C1 segment of cervical spinal cord (tissue), 14 donors: ENCODE measurements around the gene MPHOSPH8.

Source experiments
- DNase-seq, 14 donors: peaks; one replicate each; lab custom pipeline; 2025; lab: John Stamatoyannopoulos, UW

MPHOSPH8 gene, protein sequence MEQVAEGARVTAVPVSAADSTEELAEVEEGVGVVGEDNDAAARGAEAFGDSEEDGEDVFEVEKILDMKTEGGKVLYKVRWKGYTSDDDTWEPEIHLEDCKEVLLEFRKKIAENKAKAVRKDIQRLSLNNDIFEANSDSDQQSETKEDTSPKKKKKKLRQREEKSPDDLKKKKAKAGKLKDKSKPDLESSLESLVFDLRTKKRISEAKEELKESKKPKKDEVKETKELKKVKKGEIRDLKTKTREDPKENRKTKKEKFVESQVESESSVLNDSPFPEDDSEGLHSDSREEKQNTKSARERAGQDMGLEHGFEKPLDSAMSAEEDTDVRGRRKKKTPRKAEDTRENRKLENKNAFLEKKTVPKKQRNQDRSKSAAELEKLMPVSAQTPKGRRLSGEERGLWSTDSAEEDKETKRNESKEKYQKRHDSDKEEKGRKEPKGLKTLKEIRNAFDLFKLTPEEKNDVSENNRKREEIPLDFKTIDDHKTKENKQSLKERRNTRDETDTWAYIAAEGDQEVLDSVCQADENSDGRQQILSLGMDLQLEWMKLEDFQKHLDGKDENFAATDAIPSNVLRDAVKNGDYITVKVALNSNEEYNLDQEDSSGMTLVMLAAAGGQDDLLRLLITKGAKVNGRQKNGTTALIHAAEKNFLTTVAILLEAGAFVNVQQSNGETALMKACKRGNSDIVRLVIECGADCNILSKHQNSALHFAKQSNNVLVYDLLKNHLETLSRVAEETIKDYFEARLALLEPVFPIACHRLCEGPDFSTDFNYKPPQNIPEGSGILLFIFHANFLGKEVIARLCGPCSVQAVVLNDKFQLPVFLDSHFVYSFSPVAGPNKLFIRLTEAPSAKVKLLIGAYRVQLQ

DNA sequence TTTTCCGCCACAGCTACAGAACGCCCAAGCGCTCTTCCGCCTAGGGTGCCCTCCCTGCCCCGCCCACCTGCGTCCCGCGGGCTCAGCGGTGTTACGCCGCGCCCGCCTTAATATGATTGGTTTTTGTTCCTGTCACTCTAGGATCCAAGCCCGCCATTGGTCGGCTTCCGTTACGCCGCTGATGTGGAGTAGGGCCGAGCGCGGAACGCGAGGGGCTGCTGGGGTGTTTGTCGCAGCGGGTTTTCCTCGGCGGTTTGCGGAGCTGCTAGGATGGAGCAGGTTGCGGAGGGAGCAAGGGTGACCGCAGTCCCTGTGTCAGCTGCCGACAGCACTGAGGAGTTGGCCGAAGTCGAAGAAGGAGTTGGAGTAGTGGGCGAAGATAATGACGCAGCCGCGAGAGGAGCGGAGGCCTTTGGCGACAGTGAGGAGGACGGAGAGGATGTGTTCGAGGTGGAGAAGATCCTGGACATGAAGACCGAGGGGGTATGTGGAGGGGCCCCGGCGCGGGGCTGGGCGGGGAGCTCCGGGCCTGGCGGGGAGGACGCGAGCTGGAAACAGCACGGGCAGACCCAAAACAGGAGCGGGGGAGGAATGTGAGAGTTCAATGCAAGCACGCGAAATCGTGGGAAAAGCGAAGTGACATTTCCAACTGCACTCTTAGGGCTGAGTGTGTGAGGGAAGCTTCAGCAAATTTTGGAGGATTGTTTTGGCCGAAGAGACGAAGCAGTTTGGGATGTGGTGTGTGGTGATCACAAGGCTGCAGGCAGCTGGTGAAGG lies at the start of gene MPHOSPH8:
Gene MPHOSPH8 (plus strand): TSS at position 181 of the 777 bp plus-strand sequence. CDS start 90 bp downstream, at position 271.
- DNase-seq: peak; percentile 59 to 93 (median 91)

DNA sequence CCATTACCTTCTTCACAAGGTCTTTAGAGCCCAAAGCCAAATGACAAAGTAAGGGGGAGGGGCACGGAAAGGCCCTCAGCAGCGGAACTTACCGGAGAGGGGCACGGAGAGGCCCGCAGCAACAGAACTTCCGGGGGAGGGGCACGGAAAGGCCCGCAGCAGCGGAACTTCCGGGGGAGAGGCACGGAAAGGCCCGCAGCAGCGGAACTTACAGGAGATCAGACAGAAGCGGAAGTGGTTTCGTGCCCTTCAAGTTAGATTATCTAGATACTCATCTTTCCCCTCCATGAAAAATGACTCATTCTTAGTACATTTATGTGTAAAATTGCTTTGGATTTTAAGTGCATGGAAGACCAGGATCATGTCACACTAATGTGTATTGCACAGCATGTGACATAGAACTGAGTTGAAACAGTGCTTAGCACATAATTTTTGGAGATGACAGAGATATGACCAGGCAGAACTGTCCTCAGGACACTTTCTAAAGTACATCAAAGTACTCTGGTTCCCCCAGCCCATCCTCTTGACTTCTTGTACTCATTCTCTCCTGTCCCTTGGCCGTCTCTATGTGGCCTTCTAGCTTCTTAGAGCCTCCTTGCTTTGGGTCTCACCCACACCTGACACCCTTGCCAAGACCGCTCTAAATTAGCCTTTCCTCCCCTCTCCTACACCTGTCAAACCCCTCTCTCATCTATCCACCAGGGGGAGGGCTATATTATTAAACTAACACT lies 46.4 kb upstream of the MPHOSPH8 start:
- no peak for DNase-seq

- DNase-seq: peak in 1 of 14 donors; percentile 3
Observed at GRCh38 chr13:19587635-19588300, 45.7 kb upstream of the MPHOSPH8 start.

GRCh38 chr13:19589312-19589711 lies 44.1 kb upstream of the MPHOSPH8 start:
- no peak for DNase-seq

DNA sequence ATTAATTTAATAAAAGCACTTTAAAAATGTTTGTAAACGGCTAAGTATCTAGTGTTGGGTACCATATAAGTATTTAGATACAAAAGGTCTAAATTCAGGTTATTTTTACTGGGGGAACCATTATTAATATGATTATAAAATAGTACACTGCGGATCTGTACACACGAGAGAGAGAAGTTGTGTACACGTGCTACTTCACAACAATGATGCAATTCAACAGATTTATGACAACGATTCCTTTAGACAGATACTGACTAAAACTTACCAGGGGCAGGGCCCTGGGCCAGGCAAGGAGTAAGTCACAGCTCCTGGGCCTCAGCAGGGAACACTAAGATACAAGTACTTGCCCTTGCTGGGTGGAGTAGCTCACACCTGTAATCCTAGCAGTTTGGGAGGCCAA lies 43.0 kb upstream of the MPHOSPH8 start:
- DNase-seq: no peak

DNA sequence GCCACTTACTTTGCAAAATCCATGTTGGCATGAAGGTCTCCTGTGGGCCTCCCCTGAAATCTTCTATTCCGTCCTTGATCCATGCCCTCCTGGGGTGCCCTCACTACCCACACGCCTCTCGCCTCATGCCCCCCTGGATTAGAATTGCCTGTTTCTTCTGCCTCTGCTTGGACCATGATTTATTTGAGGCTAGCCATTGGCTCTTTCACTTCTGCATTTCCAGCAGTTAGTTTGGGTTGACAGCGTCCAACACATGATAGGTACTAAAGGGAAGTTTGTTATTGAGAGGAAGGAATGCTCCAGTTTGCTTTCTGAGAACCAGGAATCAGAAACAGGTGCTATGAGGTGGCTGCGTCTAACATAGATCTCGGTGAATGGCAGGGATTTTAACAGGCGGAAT lies 41.6 kb upstream of the MPHOSPH8 start:
- peak in 1 of 14 donors; percentile 1 for DNase-seq

GRCh38 chr13:19592657-19593180 lies 40.7 kb upstream of the MPHOSPH8 start:
- no peak for DNase-seq

DNA sequence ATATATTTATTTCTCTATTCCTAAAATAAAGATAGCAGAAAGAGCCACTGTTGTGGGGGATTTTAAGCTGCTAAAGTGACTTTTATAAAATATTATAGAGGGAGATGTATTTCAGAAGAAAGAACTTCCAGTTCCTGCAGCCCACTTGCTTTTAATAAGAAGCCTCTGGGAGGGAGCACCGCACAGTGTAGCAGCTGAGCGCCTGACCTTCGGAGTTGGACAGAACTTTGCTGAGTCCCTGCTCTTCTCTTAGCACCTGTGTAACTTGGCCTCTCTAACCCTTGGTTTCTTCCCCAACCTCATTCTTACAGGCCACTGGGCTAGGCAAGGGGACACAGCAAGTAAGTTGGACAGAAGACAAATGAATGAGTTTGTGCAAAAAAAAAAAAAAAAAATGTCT lies 37.4 kb upstream of the MPHOSPH8 start:
- no peak for DNase-seq

GRCh38 chr13:19596960-19597361 lies 36.5 kb upstream of the MPHOSPH8 start:
- no peak for DNase-seq

DNA sequence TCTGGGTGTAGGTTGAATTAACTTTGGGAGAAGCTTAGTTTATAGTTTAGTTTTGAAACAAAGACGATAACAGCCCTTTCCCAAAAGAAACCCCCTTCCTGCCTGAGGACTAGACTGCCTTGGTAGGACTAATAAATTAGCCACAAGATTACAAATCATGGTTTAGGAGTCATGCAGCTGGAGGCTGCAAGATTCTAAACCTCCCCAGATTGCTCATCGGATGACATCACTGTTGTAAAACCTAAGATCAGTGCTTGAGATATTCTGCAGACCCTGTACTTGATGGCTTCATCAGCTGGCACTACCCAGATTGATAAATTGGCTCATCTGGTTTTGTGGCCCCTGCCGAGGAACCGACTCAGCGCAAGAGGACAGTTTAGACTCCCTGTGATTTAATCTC lies 35.9 kb upstream of the MPHOSPH8 start:
- no peak for DNase-seq

- no peak for DNase-seq
Observed at GRCh38 chr13:19601749-19602725, 31.4 kb upstream of the MPHOSPH8 start.

DNA sequence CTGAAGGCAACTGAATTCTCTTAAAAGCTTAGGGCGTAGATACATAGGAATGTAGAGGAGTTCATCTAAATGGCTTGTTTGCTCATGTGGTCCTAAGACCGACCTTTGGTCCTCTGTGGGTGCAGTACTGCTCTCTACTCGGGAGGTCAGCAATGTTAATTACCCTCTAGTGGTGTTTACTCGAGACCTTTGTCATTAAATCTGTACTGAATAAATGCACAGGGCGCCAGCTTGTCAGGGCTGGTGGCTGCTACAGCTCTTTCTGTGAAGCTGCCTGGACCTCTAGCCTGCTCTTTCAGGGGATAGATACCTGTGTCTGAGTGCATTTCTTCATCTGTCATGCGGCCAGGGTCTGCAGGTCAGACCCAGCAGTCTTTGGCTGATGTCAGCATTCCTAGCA lies 29.2 kb upstream of the MPHOSPH8 start:
- no peak for DNase-seq

- no peak for DNase-seq
Observed at GRCh38 chr13:19605161-19605955, 28.1 kb upstream of the MPHOSPH8 start.

DNA sequence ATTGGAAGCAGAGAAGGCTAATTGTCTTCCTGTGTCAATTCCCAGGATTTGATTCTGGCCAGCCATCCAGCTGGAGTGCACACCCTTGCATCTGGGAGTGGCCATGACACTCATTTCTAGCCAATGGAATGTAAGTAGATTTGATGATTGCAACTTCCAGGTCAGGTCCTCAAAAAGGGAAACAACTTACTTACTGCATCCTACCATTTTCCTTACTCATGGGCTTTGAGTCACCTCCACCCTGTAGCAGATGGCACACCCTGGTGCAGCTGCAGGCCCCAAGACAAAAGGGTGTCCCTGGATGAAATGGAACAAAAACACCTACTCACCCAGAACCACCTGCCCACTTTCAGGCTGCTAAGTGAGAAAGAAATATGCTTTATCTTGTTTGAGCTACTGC lies 27.3 kb upstream of the MPHOSPH8 start:
- DNase-seq: no peak

DNA sequence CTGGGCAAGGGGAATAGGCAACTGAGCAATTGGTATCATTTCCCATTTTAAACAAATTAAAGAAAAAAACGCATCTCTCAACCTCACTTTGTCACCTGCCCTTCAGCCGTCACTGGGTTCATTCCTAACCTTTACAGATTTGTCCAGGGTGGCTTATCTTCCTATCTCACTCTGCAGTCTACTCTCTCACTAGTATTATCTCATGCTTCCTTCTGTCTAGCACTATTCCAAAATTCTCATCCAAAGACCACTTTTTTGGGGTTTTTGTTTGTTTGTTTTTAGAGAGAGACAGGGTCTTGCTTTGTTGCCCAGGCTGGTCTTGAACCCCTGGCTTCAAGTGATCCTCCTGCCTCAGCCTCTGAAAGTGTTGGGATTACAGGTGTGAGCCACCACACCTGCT lies 26.7 kb upstream of the MPHOSPH8 start:
- no peak for DNase-seq

DNA sequence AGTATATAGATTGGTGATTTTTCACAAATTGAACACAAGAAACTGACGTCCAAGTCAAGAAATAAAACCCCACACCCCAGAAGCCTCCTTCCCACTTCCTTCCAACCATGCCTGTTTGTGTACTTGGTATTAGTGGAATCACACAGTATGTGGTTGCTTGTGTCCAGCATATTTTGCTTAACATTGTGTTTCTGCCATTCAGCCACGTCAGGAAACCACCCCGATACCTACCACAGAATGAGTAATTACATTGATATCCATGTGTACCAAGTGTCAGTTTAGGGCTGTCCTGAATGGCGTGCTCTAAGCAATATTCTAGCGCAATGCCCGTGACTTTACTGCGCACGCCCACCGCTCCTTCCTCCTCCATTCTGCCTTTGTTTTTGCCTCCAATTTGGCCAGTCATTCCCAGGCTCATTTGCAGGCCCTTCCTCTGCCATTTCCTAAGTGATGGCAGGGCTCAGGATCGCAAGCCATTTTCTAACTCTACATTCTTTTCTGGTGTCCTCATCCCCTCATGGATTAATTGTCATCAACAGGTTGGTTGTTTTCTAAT lies 25.9 kb upstream of the MPHOSPH8 start:
- no peak for DNase-seq

DNA sequence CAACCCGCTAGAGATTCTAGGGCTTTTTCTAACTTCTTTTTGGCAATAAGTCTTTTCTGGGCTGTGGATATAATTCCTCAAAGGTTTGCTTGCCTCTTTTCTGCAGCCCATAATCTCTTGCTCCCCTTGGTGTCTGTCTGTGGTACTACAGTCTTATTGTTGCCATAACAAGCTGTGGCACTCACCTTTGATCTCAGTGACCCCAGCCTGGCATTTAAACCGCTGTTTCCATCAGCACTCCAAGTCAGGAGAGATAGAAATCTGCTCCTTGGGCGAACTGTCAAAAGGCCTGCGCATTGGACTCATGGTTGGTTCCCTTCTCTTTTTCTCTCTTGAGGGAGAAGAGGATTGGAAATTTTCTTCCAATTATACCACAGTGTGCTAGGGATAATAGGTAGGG lies 14.5 kb upstream of the MPHOSPH8 start:
- no peak for DNase-seq

- no peak for DNase-seq
Observed at GRCh38 chr13:19622193-19622592, 11.3 kb upstream of the MPHOSPH8 start.
